ENCODE measurements around the gene CYP39A1.

CYP39A1 gene

DNA sequence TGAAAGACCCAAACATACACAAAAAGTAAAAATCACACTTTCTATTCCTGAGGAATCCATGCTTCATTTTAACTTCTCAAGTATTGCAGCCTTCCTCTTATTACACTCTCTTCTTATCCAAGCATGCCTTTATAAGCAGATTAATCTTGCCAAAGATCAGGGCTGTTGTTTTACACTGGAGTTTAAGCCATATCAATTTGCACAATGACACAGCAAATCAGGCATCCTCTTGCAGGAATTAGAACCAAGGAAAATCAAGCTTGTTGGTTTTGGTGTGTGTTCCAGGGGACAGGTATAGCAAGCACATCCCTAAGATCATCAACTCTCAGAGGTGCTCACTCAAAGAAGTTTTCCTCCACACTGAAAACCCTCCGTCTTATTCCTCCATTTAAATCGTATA is 69.5 kb downstream of the CYP39A1 start:
- Mint-ChIP-seq H3K36me3 (ENCODE audit: low read depth) (peaks cover 14% of the 10 kb centered on the region), H3K4me1 (peaks cover 5% of the 10 kb centered on the region), H3K9me3 (no peaks in the 10 kb centered on the region), H3K4me3 (no peak overlapping the region), H3K27me3 (ENCODE audit: low read depth) (no peaks in the 10 kb centered on the region), H3K27ac (no peak overlapping the region)
- TF ChIP-seq, protein P1, sequence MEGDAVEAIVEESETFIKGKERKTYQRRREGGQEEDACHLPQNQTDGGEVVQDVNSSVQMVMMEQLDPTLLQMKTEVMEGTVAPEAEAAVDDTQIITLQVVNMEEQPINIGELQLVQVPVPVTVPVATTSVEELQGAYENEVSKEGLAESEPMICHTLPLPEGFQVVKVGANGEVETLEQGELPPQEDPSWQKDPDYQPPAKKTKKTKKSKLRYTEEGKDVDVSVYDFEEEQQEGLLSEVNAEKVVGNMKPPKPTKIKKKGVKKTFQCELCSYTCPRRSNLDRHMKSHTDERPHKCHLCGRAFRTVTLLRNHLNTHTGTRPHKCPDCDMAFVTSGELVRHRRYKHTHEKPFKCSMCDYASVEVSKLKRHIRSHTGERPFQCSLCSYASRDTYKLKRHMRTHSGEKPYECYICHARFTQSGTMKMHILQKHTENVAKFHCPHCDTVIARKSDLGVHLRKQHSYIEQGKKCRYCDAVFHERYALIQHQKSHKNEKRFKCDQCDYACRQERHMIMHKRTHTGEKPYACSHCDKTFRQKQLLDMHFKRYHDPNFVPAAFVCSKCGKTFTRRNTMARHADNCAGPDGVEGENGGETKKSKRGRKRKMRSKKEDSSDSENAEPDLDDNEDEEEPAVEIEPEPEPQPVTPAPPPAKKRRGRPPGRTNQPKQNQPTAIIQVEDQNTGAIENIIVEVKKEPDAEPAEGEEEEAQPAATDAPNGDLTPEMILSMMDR (IDR thresholded peaks at IDR 0.05; ENCODE audit: unreplicated experiment in 3 of 3), result no peak

DNA sequence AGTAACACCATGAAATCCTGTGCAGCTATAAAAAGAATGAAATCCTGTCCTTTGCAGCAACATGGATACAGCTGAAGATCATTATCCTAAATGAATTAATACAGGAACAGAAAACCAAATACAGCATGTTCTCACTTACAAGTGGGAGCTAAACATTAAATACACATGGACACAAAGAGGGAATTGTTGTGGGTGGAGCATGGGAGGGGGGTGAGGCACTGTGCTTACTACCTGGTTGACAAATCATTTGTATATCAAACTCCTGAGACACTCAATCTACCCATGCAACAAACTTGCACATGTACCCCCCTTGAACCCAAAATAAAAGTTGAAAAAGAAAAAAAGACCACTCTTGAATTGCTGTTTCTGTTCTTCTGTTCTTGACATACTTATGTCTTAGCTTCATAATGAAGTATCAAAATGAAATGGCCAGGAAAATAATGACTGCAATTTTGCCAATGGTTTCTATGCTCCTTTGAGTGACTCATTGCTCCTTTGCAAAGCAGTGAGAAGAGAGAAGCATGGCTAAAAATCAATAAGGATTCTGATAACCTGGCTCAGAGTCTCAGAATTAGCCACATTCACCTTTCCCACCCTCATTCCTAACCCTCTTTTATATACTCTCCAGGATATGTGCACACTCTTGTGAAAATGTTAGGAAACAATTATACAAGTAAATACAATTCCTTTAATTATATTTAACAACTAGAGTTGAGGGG is 71.0 kb downstream of the CYP39A1 start:
- no peak overlapping the region for H3K4me3 Mint-ChIP-seq
- no peak overlapping the region for H3K27ac Mint-ChIP-seq
- no peaks in the 10 kb centered on the region for H3K27me3 Mint-ChIP-seq (ENCODE audit: low read depth)
- TF ChIP-seq, protein P1 (IDR thresholded peaks at IDR 0.05; ENCODE audit: unreplicated experiment in 3 of 3), result no peak
- H3K4me1 Mint-ChIP-seq, result peaks cover 5% of the 10 kb centered on the region
- peaks cover 14% of the 10 kb centered on the region for H3K36me3 Mint-ChIP-seq (ENCODE audit: low read depth)
- no peaks in the 10 kb centered on the region for H3K9me3 Mint-ChIP-seq

DNA sequence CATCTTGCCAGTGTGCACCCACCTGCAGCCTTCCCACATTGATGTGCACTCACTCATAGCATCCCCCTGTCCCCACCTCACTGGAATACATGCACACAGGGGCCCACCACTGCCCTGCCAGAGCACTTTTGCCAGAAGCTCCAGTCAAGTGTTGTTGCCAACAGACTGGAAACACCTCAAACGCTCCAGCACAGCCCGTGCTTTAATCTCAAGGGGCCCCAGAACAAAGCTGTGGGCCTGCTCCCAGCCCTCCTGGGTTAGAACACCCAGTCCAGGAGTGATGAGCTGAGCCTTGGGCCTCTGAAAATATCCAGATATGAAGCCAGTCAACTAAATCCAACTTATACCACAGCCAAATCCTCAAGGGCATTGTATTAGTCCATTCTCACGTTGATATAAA is 77.1 kb downstream of the CYP39A1 start:
- Mint-ChIP-seq H3K27ac (no peak overlapping the region), H3K4me1 (no peaks in the 10 kb centered on the region), H3K4me3 (no peak overlapping the region), H3K27me3 (ENCODE audit: low read depth) (no peaks in the 10 kb centered on the region), H3K9me3 (peaks cover 15% of the 10 kb centered on the region), H3K36me3 (ENCODE audit: low read depth) (peaks cover 30% of the 10 kb centered on the region)
- TF ChIP-seq, protein P1 (IDR thresholded peaks at IDR 0.05; ENCODE audit: unreplicated experiment in 3 of 3), result no peak

DNA sequence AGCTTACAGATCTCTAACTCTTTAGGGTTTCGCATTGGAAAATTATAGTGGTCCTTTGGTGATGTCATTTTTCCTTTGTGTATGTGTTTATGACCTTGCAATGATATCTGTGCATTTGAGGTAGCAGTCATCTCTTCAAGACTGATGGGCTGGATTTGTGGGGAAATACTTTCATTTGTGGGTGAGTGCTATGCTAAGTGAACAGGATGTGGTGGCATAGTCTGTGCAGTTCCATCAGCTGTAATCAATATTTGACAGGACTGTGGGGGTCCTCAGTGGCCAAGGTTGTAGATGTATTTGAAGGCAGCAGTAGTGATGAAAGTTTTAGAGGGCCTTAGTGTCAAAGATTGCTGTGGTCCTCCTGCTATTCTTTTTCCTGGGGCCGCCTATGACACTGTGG is 79.5 kb downstream of the CYP39A1 start:
- Mint-ChIP-seq H3K27me3 (ENCODE audit: low read depth) (no peaks in the 10 kb centered on the region), H3K4me3 (no peak overlapping the region), H3K36me3 (ENCODE audit: low read depth) (peaks cover 24% of the 10 kb centered on the region), H3K4me1 (no peaks in the 10 kb centered on the region), H3K27ac (no peak overlapping the region), H3K9me3 (peaks cover 20% of the 10 kb centered on the region)
- TF ChIP-seq, protein P1 (IDR thresholded peaks at IDR 0.05; ENCODE audit: unreplicated experiment in 3 of 3), result no peak

DNA sequence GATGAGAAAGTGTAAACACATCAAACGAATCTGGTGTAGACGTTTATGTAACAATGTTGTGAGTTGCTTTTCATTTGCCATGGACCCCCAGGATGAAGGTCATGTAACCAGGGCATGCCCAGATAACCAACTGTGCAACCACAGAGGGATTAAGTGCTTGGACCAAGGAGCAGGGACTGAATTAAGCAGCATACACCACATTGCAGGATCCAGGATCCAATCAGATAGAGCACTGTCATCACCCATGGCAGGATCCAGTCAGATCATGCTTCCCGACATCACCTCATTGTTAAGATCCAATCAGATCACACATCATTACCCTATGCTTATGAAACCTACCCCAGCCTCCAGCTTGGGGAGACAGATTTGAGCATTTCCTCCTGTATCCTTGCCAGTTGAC is 87.1 kb downstream of the CYP39A1 start:
- Mint-ChIP-seq H3K4me1 (no peaks in the 10 kb centered on the region), H3K4me3 (no peak overlapping the region), H3K27me3 (ENCODE audit: low read depth) (no peaks in the 10 kb centered on the region), H3K9me3 (peaks cover 8% of the 10 kb centered on the region), H3K36me3 (ENCODE audit: low read depth) (no peaks in the 10 kb centered on the region), H3K27ac (no peak overlapping the region)
- TF ChIP-seq, protein P1 (IDR thresholded peaks at IDR 0.05; ENCODE audit: unreplicated experiment in 3 of 3), result no peak

DNA sequence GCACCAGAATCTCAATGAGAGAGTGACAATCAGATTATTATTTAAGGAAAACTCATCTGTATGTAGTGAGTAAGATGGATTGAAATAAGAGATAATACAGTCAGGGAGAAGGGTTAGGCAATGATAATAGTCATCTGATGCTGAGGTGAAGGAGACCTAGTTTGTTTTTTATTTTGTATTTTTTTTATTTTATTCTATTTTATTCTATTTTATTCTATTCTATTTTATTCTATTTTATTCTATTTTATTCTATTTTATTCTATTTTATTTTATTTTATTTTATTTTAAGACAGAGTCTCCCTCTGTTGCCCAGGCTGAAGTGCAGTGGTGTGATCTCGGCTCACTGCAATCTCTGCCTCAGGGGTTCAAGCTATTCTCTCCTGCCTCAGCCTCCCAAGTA is 88.7 kb downstream of the CYP39A1 start:
- Mint-ChIP-seq H3K9me3 (peaks cover 3% of the 10 kb centered on the region), H3K4me3 (no peak overlapping the region), H3K27me3 (ENCODE audit: low read depth) (no peaks in the 10 kb centered on the region), H3K27ac (no peak overlapping the region), H3K4me1 (no peaks in the 10 kb centered on the region), H3K36me3 (ENCODE audit: low read depth) (no peaks in the 10 kb centered on the region)
- TF ChIP-seq, protein P1 (IDR thresholded peaks at IDR 0.05; ENCODE audit: unreplicated experiment in 3 of 3), result no peak
